ENCODE results near the gene CNGB1. TPM values are rescaled to one million over a fixed set of nuclear protein-coding genes. Genes with fewer than 3 reads are reported as not detected.
"Not testable (repeated sequence)": the region's sequence is repeated elsewhere in the genome, so short reads cannot be mapped to it uniquely, and the experiment has no call there.

Gene CNGB1
- polyA plus RNA-seq, 1 experiment = not detected

DNA sequence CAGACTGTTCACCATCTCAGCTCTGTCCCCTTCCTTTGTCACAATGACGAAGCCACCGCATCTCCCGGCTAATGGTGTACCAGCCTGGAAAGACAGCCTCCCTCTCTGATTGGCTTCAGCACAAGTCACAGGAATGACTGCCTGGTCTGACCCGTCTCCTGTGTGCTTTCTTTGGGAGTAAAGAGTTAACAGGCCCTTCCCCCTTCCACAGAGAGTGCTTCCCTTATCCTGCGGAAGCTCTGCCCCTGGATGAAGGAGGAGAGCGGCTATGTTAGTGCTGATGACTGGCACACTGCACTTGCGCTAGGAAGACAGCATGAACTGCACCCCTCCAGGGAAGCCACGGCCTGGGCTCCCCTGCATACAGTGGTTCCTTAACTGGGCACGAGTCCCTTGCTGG, 41.6 kb upstream of the CNGB1 start:
- Histone ChIP-seq H3K4me3 (ENCODE audit: low read depth, low read length) (no peak overlapping the region), H3K27me3 (ENCODE audit: control insufficient read depth, insufficient read depth, low read length) (no peaks in the 10 kb centered on the region), H3K36me3 (ENCODE audit: control insufficient read depth, insufficient read depth, low read length) (no peaks in the 10 kb centered on the region; the same call in 1 of the 2 replicates)
- TF ChIP-seq, protein P1, sequence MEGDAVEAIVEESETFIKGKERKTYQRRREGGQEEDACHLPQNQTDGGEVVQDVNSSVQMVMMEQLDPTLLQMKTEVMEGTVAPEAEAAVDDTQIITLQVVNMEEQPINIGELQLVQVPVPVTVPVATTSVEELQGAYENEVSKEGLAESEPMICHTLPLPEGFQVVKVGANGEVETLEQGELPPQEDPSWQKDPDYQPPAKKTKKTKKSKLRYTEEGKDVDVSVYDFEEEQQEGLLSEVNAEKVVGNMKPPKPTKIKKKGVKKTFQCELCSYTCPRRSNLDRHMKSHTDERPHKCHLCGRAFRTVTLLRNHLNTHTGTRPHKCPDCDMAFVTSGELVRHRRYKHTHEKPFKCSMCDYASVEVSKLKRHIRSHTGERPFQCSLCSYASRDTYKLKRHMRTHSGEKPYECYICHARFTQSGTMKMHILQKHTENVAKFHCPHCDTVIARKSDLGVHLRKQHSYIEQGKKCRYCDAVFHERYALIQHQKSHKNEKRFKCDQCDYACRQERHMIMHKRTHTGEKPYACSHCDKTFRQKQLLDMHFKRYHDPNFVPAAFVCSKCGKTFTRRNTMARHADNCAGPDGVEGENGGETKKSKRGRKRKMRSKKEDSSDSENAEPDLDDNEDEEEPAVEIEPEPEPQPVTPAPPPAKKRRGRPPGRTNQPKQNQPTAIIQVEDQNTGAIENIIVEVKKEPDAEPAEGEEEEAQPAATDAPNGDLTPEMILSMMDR (IDR thresholded peaks at IDR 0.05; ENCODE audit: insufficient read depth, low read depth, low read length) = no peak
- no peak for DNase-seq (ENCODE audit: low read depth)
- ChIA-PET CTCF (interaction anchor here (1.2 to 3.5 kb wide), 4 partner anchors 12 to 109 kb away, joined by 3 to 13 read pairs (median 6); partner anchors contain the start of gene ZNF319), POLR2A (no interaction called here)

DNA sequence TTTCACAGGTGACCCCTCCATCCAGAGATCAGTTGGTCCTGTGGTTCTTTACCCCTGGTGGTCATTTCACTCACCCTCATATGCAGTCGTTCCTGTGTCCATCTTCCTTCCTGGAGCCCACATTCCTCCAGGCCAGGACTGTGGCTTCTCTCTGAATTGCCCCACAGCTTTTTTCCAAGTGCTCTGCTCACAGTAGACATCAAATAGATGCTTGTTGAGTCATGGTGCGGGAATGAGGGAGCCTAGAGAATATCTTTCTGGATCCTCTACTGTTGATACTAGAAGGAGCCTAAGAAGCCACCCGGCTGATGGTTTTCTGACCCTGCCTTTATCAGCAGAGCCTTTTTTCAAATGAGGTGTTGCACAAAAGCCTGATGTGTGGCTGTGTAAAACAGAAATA, 40.7 kb upstream of the CNGB1 start:
- ChIA-PET CTCF (interaction anchor here (0.7 to 3.5 kb wide), 4 partner anchors 11 to 110 kb away, joined by 3 to 13 read pairs (median 6); partner anchors contain the start of gene ZNF319), POLR2A (interaction anchor here (0.6 kb wide), 1 partner anchor 87 kb away, joined by 3 read pairs; no protein-coding TSS in a partner anchor)
- DNase-seq (ENCODE audit: low read depth) = no peak
- Histone ChIP-seq H3K36me3 (ENCODE audit: control insufficient read depth, insufficient read depth, low read length) (no peaks in the 10 kb centered on the region; the same call in 1 of the 2 replicates), H3K27me3 (ENCODE audit: control insufficient read depth, insufficient read depth, low read length) (no peaks in the 10 kb centered on the region), H3K4me3 (ENCODE audit: low read depth, low read length) (no peak overlapping the region)
- TF ChIP-seq, protein P1 (IDR thresholded peaks at IDR 0.05; ENCODE audit: insufficient read depth, low read depth, low read length) = no peak

DNA sequence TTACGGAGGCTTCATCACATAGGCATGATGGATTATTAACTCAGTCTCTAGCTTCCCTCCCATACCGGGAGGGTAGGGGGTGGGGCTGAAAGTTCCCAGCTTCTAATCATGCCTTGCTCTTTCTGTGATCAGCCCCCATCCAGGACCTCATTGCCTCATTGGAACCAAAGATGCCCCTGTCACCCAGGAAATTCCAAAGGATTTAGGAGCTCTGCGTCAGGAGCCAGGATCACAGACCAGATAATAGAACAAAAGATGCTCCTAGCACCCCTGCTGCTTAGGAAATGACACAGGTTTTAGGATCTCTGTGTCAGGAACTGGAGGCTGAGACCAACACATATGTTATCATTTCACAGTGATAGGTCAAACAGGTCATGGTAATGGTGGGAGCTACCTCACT, 40.0 kb upstream of the CNGB1 start:
- TF ChIP-seq, protein P1 (IDR thresholded peaks at IDR 0.05; ENCODE audit: insufficient read depth, low read depth, low read length) = no peak
- CTCF ChIA-PET = interaction anchor here (0.5 to 3.5 kb wide), 6 partner anchors 105 to 172 kb away, joined by 3 to 13 read pairs (median 3); no protein-coding TSS in a partner anchor

DNA sequence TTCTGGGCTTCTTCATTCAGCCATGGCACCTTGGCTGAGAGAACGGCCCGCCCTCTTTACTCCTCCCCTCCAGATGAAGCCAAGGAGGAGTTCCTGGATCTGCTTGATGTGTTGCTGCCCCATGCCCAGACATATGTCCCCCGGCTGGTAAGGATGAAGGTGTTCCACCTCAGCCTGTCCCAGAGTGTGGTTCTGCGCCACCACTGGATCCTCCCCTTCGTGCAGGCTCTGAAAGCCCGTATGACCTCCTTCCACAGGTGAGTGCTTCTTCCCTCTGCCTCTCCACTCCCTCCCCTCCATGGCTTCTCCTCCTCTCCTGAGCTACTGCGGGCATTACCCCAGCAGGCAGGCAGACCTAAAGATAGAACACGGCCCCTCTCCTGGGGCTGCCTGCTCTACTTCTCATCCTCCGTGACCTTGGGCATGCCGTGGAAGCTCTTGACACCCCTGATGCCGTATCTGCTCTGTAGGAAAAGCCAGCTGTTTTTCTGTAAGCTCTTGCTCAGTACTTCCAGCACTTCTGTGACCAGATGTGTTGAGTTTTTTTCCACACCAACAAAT, 39.0 kb upstream of the CNGB1 start:
- CTCF ChIA-PET = interaction anchor here (0.7 to 3.5 kb wide), 5 partner anchors 8 to 112 kb away, joined by 3 to 13 read pairs (median 3); no protein-coding TSS in a partner anchor

More for the DNA sequence above, 40.0 kb upstream of the CNGB1 start:
- POLR2A ChIA-PET = no interaction called here
- no peaks in the 10 kb centered on the region; the same call in 1 of the 2 replicates for H3K36me3 ChIP-seq (ENCODE audit: control insufficient read depth, insufficient read depth, low read length)
- DNase-seq (ENCODE audit: low read depth) = no peak
- no peaks in the 10 kb centered on the region for H3K27me3 ChIP-seq (ENCODE audit: control insufficient read depth, insufficient read depth, low read length)
- no peak overlapping the region for H3K4me3 ChIP-seq (ENCODE audit: low read depth, low read length)

DNA sequence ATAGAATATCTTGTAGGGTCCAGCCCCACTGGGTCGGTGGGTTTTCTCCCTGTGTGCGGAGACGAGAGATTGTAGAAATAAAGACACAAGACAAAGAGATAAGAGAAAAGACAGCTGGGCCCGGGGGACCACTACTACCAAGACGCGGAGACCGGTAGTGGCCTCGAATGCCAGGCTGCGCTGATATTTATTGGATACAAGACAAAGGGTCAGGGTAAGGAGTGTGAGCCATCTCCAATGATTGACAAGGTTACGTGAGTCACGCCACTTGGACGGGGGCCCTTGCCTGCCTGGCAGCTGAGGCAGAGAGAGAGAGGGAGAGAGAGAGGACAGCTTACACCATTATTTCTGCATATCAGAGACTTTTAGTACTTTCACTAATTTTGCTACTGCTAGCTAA, 33.8 kb upstream of the CNGB1 start:
- CTCF ChIA-PET = interaction anchor here (0.9 to 2.3 kb wide), 9 partner anchors 91 to 429 kb away, joined by 3 to 6 read pairs (median 3); no protein-coding TSS in a partner anchor
- H3K36me3 ChIP-seq (ENCODE audit: control insufficient read depth, insufficient read depth, low read length); H3K4me3 ChIP-seq (ENCODE audit: low read depth, low read length); H3K27me3 ChIP-seq (ENCODE audit: control insufficient read depth, insufficient read depth, low read length); POLR2A ChIA-PET; DNase-seq (ENCODE audit: low read depth): not testable (repeated sequence)

More for the DNA sequence above, 39.0 kb upstream of the CNGB1 start:
- POLR2A ChIA-PET = no interaction called here
- Histone ChIP-seq H3K4me3 (ENCODE audit: low read depth, low read length) (no peak overlapping the region), H3K36me3 (ENCODE audit: control insufficient read depth, insufficient read depth, low read length) (no peaks in the 10 kb centered on the region; the same call in 1 of the 2 replicates), H3K27me3 (ENCODE audit: control insufficient read depth, insufficient read depth, low read length) (no peaks in the 10 kb centered on the region)
- TF ChIP-seq, protein P1 (IDR thresholded peaks at IDR 0.05; ENCODE audit: insufficient read depth, low read depth, low read length) = no peak
- no peak for DNase-seq (ENCODE audit: low read depth)
